ENCODE results near the gene ADM. TPM values are rescaled to one million over a fixed set of nuclear protein-coding genes. Genes with fewer than 3 reads are reported as not detected.

Gene ADM
- total and polyA plus RNA-seq, 2 donors (not counting 1 experiment from before 2014, with no cell fraction given) = 2.3 to 10.4 TPM

- intact Hi-C loops (cut with micrococcal nuclease) = loop anchor here (5.0 to 10.0 kb wide), 6 partner anchors 152 to 1620 kb away; partner anchors contain the start of genes AMPD3, CTR9, RNF141 and RPL27A
- peaks cover 34 to 45% of the 10 kb centered on the region in 2 donors for H3K4me1 ChIP-seq (ENCODE audit: control insufficient read depth in 2 of 2, insufficient read depth in 2 of 2, low read length in 2 of 2)
- H3K79me2 ChIP-seq (ENCODE audit: control insufficient read depth, insufficient read depth, low read length) = no peaks in the 10 kb centered on the region
- TF ChIP-seq CTCF (IDR thresholded peaks at IDR 0.05) (no peak), EZH2 (IDR thresholded peaks at IDR 0.05; ENCODE audit: borderline replicate concordance, insufficient read depth, low read depth, low read length, poor library complexity, severe bottlenecking) (no peak)
- peaks cover 17% of the 10 kb centered on the region for H3K27me3 Mint-ChIP-seq
- CTCF ChIA-PET = interaction anchor here (0.8 to 10.2 kb wide), 6 partner anchors 14 to 543 kb away, joined by 4 to 187 read pairs (median 20); no protein-coding TSS in a partner anchor
- peak overlapping the region; percentile 82 for H3K27ac Mint-ChIP-seq
- H4K20me1 ChIP-seq (ENCODE audit: control insufficient read depth, insufficient read depth, low read length, poor library complexity, severe bottlenecking) = no peaks in the 10 kb centered on the region
- H3K4me1 Mint-ChIP-seq = peaks cover 48% of the 10 kb centered on the region
- peaks cover 0 to 12% (median 0%) of the 10 kb centered on the region in 3 donors for H3K9me3 ChIP-seq (ENCODE audit: control extremely low read depth in 1 of 3, control insufficient read depth in 2 of 3, insufficient read depth in 1 of 3, low read length in 2 of 3)
- H3K9ac ChIP-seq (ENCODE audit: low read length) = peak overlapping the region; percentile 82
- H3K4me3 ChIP-seq (ENCODE audit: control extremely low read depth in 1 of 5, extremely low read depth in 1 of 5, insufficient read depth in 1 of 5, low read depth in 2 of 5, low read length in 4 of 5) = peak overlapping the region; percentile 57 to 92 (median 85)
- no peak for ATAC-seq (ENCODE audit: low read depth)
- no peak overlapping the region for H3K27ac ChIP-seq (ENCODE audit: low read length in 2 of 2)
- H2AFZ ChIP-seq (ENCODE audit: insufficient read depth, low read depth, low read length, poor library complexity, severe bottlenecking) = peak overlapping the region; percentile 95
- peak overlapping the region; percentile 98 for H3K4me2 ChIP-seq (replicated peaks; ENCODE audit: low read depth, low read length, poor library complexity, severe bottlenecking)
- no peak for DNase-seq
- H3K36me3 ChIP-seq (replicated peaks in 1 of 2; ENCODE audit: control extremely low read depth in 1 of 2, control insufficient read depth in 1 of 2, extremely low read depth in 1 of 2, insufficient read depth in 2 of 2, low read length in 1 of 2) = no peaks in the 10 kb centered on the region
- peaks cover 0 to 30% (median 13%) of the 10 kb centered on the region in 4 experiments for H3K27me3 ChIP-seq (replicated peaks in 1 of 4; ENCODE audit: control extremely low read depth in 1 of 4, control insufficient read depth in 3 of 4, insufficient read depth in 4 of 4, low read length in 3 of 4)
- peak overlapping the region; percentile 98 for H3K4me3 Mint-ChIP-seq
- POLR2A ChIA-PET = interaction anchor here (1.6 kb wide), 1 partner anchor 543 kb away, joined by 8 read pairs; no protein-coding TSS in a partner anchor
- H3K9me3 Mint-ChIP-seq (ENCODE audit: insufficient read depth) = no peaks in the 10 kb centered on the region
- WGBS (ENCODE audit: insufficient coverage) = 46% methylated on average over 10 of the region's 10 CpGs
Measured at GRCh38 chr11:10302359-10302743, 2.5 kb upstream of the ADM start.
